ENCODE data around the gene HCN2.
A peak's percentile ranks its signal among the peaks of the same experiment; 100 is the strongest.

The HCN2 gene

GRCh38 chr19:589693-590395 is at the start of gene HCN2:
Gene HCN2, plus strand, starts transcription at chr19:589881. Its CDS starts 65 bp downstream, at chr19:589946.
- no peak for DNase-seq

DNA sequence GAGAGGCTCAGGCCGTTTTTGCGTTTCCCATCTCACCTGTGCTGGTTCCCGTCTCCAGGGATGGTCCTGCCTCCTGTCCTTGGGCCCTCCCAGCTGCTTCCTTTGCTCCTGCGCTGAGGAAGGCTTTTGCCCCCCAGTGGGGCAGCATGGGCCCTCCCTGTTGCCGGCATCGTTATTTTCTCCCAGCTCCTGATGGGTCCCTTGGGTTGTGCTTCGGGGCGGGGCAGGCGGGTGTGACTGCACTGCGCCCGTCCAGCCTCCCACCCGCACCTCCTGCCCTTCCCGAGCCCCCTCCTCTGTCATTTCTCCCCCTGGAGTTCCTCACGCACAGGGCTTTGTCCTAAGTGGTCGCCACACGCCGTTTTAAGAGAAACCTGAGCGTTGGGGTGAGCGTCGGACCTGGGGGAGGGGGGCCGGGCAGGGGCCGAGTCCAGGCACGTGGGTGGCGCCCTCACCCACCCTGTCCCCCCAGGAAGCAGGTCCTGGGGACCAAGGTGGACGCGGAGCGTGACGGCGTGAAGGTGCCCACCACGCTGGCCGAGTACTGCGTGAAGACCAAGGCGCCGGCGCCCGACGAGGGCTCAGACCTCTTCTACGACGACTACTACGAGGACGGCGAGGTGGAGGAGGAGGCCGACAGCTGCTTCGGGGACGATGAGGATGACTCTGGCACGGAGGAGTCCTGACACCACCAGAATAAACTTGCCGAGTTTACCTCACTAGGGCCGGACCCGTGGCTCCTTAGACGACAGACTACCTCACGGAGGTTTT is 48.6 kb upstream of the HCN2 start:
- no peak for DNase-seq

- DNase-seq: no peak
These were observed 48.0 kb upstream of the HCN2 start for GRCh38 chr19:541699-542098.

DNA sequence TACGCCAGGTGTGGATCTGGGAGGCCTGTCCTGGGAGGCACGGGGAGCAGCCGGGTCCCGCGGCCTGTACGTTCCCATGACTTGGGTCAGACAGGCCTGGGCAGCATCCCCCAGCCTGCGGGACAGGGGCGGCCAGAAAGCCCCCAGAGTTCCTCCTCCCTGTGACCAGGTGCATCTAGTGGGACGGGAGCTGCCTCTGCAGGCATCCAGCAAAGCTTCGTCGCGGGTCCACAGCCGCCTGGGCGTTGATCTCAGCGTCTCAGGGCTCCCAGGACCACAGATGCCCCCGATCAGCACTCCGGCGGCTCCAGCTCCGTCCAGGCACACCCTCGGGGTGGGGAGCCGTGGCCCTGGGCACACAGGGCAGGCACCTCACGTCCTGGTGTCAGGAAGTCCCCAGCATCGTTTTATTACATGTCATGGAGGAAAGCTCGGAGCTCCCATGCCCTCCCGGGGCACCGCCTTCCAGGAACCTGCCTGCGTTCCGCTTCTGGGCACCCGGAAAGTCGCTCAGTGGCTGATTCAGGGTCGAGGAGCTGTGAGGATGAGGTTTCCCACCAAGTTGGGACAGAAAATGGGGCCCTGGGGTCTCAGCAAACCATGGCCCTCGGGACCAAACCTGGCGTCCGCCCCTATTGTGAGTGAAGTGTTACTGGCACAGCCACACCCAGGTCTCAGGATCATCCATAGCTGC is 47.4 kb upstream of the HCN2 start:
- DNase-seq: no peak

DNA sequence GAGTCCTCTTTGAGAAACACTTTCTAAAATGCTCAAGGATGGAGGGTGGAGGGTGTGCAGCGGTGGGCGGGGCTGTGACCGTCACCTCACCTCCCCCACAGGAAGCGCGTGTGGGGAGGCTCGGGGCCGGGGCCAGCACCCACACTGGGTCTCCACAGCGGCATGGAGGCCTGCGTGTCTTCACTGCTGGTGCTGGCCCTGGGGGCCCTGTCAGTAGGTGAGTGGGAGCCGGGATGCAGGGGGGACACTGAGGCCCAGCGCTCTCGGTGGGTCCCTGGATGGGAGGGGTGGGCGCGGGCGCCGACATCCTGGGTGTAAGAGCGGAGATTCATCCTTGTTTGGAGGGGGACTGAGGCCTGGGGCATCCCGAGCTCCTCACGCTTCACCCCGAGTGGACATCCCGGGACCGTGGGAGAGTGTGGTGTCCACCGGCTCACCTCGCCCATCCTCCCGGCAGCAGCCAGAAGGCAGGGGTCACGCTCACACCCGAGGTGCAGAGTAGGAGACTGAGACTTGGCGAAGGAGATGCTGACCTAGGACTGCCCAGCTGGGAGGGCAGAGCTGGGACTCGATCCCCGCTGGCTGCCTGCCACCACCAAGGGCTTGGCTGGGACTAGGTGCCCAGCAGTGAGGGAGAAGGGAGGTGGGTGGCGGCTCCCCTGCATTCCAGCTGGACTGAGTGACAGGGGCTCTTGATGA is 45.6 kb upstream of the HCN2 start, which contains the start of gene GZMM:
GZMM (plus strand) TSS at position 144 of the 699 bp plus-strand sequence; CDS start at position 163, 19 bp downstream.
- DNase-seq: no peak

- no peak for DNase-seq
These were observed 42.6 kb upstream of the HCN2 start for GRCh38 chr19:547117-547516.

DNA sequence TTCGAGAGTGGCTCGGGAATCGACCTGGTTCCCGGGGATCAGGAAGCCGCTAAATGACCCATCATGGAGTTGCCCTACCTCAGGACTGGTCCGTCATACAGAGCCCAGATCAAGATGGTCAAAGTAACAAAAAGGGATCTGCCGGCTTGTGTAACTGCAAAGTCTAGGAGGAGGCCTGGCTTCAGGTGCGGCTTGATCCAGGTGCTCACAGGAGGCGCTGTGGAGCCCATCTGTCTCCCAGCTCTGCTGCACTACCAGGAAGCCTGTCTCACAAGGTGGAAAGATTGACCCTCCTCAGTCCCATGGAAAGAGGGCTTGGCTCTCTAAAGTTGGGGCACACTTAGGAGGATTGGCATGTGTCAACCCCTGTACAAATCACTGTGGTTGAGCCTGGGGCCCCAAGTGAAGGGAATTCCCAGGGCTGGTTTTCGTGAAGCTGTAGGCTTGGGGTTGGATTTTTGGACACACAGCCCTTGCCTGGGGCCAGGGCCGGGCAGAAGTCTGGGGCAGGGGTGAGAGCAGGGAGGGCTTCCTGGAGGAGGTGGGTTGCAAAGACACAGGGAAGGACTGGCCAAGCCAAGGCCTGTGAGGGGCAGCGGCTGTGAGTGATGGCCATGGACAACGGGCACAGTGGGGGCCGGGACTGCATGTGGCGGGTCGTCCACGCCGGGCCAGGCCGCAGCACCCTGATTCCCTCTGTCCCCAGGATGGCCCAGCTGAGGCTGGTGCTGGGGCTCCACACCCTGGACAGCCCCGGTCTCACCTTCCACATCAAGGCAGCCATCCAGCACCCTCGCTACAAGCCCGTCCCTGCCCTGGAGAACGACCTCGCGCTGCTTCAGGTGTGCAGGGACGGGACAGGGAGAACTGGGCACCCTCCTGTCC is 41.6 kb upstream of the HCN2 start:
- DNase-seq: no peak

DNA sequence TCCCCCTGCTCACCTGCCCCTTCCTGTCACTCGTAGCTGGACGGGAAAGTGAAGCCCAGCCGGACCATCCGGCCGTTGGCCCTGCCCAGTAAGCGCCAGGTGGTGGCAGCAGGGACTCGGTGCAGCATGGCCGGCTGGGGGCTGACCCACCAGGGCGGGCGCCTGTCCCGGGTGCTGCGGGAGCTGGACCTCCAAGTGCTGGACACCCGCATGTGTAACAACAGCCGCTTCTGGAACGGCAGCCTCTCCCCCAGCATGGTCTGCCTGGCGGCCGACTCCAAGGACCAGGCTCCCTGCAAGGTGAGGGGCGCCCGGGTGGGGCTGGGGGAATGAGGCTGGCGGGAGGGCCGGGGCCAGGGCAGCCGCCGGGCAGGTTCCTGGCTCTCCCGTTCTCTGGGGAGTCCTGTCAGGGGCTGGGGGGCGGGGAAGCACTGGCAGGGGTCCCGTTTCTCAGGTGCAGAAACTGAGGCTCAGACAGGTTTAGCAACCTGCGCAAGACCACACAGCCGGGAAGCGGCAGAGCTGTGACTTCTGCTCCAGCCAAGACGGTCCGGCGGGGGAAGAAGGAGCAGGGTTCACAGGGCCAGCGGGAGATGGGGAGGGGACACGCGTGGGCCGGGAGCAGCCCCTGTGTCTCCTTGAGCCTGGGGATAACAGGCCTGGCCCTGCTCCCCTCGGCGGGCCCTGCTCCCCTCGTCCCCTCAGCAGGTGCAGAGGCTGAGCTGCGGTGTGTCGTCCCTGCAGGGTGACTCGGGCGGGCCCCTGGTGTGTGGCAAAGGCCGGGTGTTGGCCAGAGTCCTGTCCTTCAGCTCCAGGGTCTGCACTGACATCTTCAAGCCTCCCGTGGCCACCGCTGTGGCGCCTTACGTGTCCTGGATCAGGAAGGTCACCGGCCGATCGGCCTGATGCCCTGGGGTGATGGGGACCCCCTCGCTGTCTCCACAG is 40.5 kb upstream of the HCN2 start:
- no peak for DNase-seq

DNA sequence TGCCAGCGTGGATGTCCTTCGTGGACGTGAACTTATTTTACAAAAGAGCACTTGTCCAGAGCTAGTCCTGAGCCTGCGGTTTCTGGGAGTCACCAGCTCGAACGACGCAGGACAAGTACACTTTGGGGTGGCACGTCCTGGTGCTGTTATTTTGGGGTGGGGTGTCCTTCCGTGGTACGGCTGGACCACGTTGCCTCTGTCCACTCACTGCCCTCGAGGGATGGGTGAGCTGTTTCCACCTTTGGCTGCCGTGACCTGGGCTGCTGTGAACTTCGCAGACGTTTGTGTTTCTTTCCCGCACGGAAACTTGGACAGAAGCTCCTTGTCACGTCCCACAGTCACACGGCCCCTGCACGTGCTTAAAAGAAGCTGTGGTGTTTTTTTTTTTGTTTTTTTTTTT is 34.9 kb upstream of the HCN2 start:
- no peak for DNase-seq

DNA sequence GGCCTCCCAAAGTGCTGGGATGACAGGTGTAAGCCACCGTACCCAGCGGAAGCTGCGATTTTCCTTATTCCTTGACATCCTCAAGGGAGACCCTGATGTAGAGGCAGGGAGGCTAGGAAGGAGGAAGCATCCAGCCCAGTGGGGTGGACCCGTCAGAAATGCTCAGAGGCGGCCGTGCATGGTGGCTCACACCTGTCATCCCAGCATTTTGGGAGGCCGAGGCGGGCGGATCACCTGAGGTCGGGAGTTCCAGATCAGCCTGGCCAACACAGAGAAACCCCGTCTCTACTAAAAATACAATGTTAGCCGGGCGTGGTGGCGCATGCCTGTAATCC is 34.2 kb upstream of the HCN2 start:
- DNase-seq: no peak

DNA sequence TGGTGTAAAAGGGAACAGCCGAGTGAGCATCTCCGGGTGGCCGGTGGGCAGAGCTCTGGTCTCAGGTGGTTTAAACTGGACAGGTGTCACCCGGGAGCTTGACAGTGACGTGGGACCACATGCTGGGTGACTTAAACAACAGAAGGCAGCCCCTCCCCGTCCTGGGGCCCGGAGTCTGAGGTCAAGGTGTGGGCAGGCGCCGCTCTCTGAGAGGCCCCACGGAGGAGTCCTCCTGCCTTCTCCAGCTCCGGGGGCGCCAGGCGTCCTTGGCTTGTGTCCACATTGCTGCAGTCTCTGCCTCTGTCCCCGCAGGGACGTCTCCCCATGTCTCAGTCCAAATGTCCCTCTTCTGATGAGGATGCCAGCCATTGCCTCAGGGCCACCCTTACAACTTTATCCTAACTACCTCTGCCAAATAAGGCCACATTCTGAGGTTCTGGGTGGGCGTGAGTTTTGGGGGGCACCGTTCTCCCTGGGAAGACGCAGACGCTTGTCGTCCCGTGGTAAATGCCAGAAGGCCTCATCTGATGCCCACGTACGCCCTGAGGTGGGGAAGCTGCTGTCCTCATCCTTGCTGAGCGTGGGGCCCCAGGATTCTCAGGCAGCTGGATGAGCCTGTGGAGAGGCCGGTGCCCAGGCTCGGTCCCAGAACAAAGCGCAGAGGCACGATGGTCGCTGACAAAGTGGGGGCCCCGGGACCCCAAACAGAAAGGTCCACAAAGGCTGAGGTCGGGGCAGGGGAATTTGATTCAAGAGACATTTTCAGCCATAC is 32.9 kb upstream of the HCN2 start:
- DNase-seq: no peak

DNA sequence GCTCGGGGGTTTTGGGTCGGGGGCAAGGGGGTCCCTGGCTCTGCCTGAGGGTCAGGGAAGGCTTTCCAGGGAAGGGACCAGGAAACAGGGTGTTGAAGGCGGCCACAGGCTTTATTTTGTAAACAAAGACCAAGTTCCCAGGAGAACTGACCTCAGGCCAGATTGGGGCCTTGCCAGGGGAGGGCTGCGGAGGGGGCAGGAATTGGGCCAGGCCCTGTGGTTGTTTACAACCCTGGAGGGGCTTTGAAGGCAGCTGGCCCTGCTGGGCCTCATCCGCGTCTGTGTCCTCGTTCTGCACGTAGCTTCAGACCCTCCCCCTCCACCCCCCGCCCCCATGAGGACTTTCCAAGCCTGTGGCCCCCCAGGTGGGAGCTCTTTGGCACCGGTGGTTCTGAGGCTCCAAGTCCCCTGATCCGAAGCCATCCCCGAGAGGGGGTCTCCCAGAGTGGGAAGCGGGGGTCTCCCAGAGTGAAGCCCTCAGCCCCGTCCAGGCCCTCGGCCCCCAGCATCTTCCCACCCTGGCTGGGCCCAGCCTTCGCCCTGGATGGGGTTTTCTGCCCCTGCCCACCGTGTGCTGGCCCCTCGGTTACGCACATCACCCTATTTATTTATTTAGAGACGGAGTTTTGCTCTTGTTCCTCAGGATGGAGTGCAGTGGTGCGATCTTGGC is 30.8 kb upstream of the HCN2 start:
- DNase-seq: no peak

DNA sequence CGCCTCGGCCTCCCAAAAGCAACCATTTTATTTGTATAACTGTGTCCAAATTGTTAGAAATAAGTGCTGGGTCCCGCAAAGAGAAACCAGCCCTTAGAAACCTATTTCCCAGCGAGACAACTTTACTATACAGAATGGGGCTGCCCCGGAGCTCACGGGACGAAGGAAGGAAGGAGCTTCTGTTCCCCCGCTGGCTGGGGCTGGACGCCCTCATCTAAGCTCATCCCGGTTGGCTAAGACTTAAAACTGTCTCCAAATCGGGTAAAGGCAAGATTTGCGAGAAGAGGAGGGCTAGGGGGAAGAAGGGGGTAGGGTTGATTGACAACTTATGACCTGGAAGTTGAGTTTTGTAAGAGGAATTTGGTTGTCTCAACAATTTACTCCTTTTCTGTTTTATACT is 29.6 kb upstream of the HCN2 start:
- no peak for DNase-seq

- no peak for DNase-seq
These were observed 23.3 kb upstream of the HCN2 start for GRCh38 chr19:566403-566802.

DNA sequence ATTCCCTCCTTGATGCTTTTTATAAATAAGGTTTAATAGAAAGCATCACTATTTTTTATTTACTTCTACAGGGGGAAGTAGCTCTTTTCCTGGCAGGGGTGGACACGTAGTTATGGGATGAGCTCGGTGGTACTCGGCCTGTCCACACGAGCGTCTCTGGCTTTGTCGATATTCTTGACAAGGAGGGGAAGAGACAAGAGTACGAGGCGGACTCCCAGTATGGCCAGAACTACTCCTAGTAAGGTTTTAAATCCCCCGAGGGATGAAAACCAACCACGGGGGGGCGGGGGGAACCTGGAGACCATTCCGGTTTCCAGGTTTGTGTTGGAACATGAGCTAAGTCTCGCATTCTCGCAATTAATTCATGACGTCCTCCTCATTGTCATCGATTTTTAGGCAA is 22.8 kb upstream of the HCN2 start:
- DNase-seq: no peak

- DNase-seq: no peak
These were observed 22.3 kb upstream of the HCN2 start for GRCh38 chr19:567296-567900.

GRCh38 chr19:570251-570686 is 19.4 kb upstream of the HCN2 start:
- DNase-seq: no peak

GRCh38 chr19:570937-571565 is 18.6 kb upstream of the HCN2 start:
- DNase-seq: peak; percentile 73

DNA sequence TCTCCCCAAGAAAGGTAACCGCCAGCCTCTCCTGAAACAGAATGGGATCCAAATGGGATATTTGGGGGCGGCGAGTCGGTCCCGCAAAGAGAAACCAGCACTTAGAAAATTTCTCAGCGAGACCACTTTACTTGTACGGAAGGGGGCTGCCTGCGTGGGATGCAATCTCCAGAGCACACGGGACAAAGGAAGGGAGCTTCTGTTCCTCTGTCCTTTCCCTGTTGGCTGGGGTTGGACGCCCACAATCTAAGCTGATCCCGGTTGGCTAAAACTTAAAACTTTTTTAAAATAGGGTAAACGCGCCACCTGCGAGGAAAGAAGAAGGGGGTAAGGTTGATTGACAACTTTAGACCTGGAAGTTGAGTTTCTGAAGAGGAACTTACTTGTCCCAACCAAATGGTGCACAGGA is 18.1 kb upstream of the HCN2 start:
- no peak for DNase-seq

Data from COR-L47 (cell line).